GM13977 (cell line): ENCODE measurements around the gene POLR2E.

Experiments used
- DNase-seq: peaks from one replicate; pipeline ENCODE4 v3.0.0; 2012; ENCODE audit warnings: low spot score
- in situ Hi-C: fragments of 300-500 bp; cut with MboI; formaldehyde crosslinking; loops from one replicate; pipeline ENCODE4 v1.12.0; 2022; ENCODE audit warnings: low sequenced_read_pairs, low pct_unique_long_range_greater_than_20kb, mixed read lengths, inconsistent platforms; ENCODE audit not compliant: unreplicated experiment
- TF ChIP-seq, protein P1 (sequence below): IDR thresholded peaks from 2 replicates; pipeline ENCODE4 v1.5.1; 2012; ENCODE audit warnings: mild to moderate bottlenecking, control low read depth; ENCODE audit not compliant: insufficient read depth; ENCODE audit errors: extremely low read depth, missing control alignments

The POLR2E gene

DNA sequence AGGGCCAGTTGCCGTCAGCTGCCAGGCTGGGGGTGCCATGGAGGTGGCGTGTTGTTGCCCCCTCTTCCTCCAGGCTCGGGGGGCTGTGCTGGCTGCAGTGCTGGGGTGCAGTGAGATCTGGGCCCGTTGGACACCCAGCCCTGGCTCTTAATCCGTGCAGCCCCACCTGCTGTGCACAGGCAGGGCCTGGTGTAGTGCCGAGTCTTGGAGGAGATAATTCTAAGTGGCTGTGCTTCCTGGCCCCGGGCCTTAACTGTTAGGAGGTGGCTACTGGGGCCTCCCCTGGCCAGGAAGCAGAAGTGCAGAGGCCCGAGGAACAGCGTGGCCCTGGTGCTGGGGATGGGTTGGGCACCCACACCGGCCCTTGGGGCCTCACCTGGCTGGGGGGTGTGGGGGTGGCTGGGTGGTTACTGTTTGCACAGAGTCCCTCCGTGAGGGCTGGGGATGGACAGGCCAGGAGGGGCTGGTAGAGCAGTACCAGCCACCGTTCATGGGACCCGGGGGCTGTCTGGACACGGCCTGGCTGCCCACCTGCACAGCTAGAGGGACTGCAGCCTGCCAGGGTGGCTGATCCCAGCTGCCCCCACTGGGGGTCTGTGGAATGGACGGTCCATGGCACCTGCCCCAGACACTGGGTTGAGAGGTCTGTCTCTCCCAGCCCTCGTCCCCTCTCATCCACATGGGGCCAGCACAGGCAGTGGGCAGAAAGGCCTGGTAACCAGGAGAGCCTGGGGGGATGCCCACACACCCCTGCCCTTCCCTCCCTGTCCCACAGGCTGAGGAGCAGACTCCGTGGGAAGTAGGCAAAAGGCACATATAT, 11.9 kb upstream of the POLR2E start:
- in situ Hi-C loops, result no loop called here
- TF ChIP-seq, protein P1, sequence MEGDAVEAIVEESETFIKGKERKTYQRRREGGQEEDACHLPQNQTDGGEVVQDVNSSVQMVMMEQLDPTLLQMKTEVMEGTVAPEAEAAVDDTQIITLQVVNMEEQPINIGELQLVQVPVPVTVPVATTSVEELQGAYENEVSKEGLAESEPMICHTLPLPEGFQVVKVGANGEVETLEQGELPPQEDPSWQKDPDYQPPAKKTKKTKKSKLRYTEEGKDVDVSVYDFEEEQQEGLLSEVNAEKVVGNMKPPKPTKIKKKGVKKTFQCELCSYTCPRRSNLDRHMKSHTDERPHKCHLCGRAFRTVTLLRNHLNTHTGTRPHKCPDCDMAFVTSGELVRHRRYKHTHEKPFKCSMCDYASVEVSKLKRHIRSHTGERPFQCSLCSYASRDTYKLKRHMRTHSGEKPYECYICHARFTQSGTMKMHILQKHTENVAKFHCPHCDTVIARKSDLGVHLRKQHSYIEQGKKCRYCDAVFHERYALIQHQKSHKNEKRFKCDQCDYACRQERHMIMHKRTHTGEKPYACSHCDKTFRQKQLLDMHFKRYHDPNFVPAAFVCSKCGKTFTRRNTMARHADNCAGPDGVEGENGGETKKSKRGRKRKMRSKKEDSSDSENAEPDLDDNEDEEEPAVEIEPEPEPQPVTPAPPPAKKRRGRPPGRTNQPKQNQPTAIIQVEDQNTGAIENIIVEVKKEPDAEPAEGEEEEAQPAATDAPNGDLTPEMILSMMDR, result peak; percentile 28
- DNase-seq, result no peak

DNA sequence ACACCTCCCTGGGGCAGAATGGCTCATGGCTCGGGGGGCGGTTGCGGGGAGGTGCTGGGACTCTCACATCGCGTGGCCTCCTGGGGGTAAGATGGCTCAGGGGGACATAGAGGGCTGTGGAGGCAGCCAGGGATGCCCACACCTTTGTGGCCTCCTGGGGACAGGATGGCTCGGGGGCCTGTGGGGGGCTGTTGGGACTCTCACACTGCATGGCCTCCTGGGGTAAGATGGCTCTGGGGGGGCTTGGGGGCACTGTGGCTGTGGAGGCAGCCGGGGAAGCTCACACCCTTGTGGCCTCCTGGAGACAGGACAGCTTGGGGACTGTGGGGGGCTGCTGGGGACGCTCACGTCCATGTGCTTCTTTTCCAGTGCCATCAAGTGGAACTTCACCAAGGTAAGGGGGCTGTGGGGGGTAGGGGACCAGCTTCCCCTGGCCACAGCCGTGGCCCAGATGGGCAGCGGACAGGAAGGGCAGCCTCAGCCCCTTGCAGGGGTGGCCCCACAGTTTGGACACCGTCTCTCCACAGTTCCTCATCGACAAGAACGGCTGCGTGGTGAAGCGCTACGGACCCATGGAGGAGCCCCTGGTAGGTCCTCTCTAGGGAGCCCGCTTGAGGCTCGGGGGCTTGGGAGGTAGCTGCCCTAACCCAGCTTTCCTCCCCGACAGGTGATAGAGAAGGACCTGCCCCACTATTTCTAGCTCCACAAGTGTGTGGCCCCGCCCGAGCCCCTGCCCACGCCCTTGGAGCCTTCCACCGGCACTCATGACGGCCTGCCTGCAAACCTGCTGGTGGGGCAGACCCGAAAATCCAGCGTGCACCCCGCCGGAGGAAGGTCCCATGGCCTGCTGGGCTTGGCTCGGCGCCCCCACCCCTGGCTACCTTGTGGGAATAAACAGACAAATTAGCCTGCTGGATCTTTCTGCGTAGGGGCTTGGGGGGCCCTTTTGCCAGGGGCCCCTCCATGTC, 11.0 kb upstream of the POLR2E start:
- in situ Hi-C loops, result no loop called here
- TF ChIP-seq, protein P1, result no peak
- no peak for DNase-seq

DNA sequence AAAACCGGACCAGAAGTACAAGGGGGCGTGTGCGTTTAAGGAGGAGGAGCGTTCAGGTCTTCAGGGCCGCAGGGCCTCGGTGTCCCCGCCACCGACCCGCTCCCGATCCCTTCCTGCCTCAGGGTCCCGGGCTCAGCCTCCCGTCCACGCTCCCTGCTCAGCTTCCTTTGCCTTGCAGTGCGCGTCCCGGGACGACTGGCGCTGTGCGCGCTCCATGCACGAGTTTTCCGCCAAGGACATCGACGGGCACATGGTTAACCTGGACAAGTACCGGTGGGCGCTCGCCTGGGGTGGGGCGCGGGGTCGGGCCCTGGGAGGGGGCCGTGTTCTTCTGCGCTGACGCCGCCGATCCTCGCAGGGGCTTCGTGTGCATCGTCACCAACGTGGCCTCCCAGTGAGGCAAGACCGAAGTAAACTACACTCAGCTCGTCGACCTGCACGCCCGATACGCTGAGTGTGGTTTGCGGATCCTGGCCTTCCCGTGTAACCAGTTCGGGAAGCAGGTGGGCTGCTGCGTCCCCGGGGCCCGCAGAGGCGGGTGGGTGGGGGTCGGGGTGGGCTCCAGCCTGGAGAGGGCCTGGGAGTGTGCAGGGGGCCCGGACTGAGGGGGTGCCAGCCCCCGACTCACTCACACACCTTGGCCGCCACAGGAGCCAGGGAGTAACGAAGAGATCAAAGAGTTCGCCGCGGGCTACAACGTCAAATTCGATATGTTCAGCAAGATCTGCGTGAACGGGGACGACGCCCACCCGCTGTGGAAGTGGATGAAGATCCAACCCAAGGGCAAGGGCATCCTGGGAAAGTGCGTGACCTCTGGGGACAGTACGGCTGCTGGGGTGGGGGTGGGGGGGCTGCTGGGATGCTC, 10.1 kb upstream of the POLR2E start:
- peak; percentile 77 for DNase-seq
- in situ Hi-C loops, result no loop called here
- TF ChIP-seq, protein P1, result no peak

DNA sequence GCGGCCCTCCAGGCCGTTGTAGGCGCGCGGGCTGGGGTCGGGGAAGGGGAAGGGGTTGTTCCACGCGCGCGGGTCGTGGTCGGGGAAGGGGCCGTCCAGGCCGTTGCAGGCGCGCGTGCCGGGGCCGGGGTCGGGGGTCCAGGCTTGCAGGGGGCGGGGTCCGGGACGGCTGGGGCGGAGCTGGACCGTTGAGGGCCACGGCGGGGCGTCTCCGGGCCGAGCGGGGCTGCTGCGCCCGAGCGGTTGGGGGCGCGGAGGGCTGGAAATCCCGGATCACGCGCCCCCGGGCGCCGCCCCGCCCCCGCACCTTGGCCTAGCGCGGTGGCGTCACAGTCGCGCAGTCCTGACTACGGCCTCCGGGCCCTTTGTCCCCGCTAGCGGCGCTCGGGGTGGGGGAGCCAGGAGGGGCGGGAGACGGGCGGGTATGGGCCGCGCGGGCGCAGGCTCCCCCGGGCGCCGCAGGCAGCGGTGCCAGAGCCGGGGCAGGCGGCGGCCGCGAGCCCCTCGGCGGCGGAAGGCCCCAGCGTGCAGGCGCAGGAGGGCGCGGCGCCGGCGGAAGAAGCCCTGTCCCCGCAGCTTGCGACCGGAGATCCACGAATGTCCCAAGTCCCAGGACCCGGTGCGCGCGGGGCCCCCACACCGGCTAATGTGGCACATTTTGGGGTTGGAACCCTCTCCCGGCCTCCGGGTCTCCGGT, 9.3 kb upstream of the POLR2E start:
- in situ Hi-C loops, result no loop called here
- TF ChIP-seq, protein P1, result no peak
- DNase-seq, result peak; percentile 94

DNA sequence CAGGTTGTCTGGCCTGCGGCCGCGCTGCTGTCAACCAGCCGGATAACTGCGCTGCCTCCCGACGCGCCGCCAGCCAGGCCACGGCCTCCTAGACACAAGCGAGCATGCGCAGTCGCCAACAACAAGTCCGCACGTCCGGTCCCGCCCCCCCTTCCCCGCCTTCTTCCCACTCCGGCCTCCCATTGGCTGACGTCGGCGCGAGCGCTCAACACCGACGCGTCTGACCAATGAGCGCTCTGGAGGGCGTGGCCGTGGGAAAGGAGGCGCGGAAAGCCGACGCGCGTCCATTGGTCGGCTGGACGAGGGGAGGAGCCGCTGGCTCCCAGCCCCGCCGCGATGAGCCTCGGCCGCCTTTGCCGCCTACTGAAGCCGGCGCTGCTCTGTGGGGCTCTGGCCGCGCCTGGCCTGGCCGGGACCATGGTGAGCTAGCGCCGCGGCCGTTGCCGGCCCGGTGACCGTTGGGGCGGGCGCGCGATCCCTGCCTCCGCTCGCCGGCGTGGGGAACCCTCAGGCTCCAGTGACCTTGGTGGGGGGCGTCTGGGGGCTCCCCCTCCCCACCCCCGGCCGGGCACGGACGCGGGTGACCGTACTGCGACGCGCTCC, 8.6 kb upstream of the POLR2E start, which contains the start of gene GPX4:
TSS of gene GPX4 (plus strand) at position 287 of the 603 bp plus-strand sequence. CDS start at position 337, 50 bp downstream.
- TF ChIP-seq, protein P1, result no peak
- DNase-seq, result peak; percentile 100
- in situ Hi-C loops, result no loop called here
